ENCODE measurements around the gene USP48. TPM values are rescaled to one million over a fixed set of nuclear protein-coding genes. Genes with fewer than 3 reads are reported as not detected.
"Not testable (repeated sequence)": the region's sequence is repeated elsewhere in the genome, so short reads cannot be mapped to it uniquely, and the experiment has no call there.

The USP48 gene
- total RNA-seq, 1 experiment from 2014 or later, result 34.3 TPM

- DNase-seq (ENCODE audit: low read depth in 1 of 2, low spot score in 2 of 2), result no peak
- Histone ChIP-seq H3K4me3 (no peak overlapping the region), H3K27ac (no peak overlapping the region), H3K4me1 (replicated peaks) (peaks cover 11% of the 10 kb centered on the region), H3K9me3 (replicated peaks) (no peaks in the 10 kb centered on the region), H3K27me3 (replicated peaks) (no peaks in the 10 kb centered on the region), H3K36me3 (peaks cover 9% of the 10 kb centered on the region; the same call in 1 of the 2 replicates)
Observed at GRCh38 chr1:21774835-21775549, 8.0 kb downstream of the USP48 start.

- H3K27me3 ChIP-seq (replicated peaks), result no peaks in the 10 kb centered on the region
- no peak overlapping the region for H3K4me3 ChIP-seq
- DNase-seq (ENCODE audit: low read depth in 1 of 2, low spot score in 2 of 2), result no peak
- H3K4me1 ChIP-seq (replicated peaks), result peaks cover 11% of the 10 kb centered on the region
- peaks cover 9% of the 10 kb centered on the region; the same call in 1 of the 2 replicates for H3K36me3 ChIP-seq
- H3K27ac ChIP-seq, result no peak overlapping the region
- H3K9me3 ChIP-seq (replicated peaks), result no peaks in the 10 kb centered on the region
Observed at GRCh38 chr1:21773585-21773984, 9.4 kb downstream of the USP48 start.

- not testable (repeated sequence) for H3K27me3 ChIP-seq (replicated peaks); H3K4me3 ChIP-seq; DNase-seq (ENCODE audit: low read depth in 1 of 2, low spot score in 2 of 2); H3K27ac ChIP-seq; H3K36me3 ChIP-seq; H3K9me3 ChIP-seq (replicated peaks)
- peaks cover 11% of the 10 kb centered on the region for H3K4me1 ChIP-seq (replicated peaks)
Observed at GRCh38 chr1:21771672-21772071, 11.3 kb downstream of the USP48 start.

- not testable (repeated sequence) for H3K9me3 ChIP-seq (replicated peaks); H3K4me3 ChIP-seq; H3K4me1 ChIP-seq (replicated peaks); DNase-seq (ENCODE audit: low read depth in 1 of 2, low spot score in 2 of 2); H3K27ac ChIP-seq; H3K27me3 ChIP-seq (replicated peaks); H3K36me3 ChIP-seq
Observed at GRCh38 chr1:21770602-21771001, 12.3 kb downstream of the USP48 start.

GRCh38 chr1:21770201-21770600 lies 12.7 kb downstream of the USP48 start:
- no peak overlapping the region for H3K27ac ChIP-seq

GRCh38 chr1:21767106-21767505 lies 15.8 kb downstream of the USP48 start:
- not testable (repeated sequence) for H3K27me3 ChIP-seq (replicated peaks); H3K9me3 ChIP-seq (replicated peaks); H3K36me3 ChIP-seq; H3K4me3 ChIP-seq; H3K27ac ChIP-seq
- DNase-seq (ENCODE audit: low read depth in 1 of 2, low spot score in 2 of 2), result peak in 1 of 2 experiments; percentile 19
- peaks cover 18% of the 10 kb centered on the region for H3K4me1 ChIP-seq (replicated peaks)

More at GRCh38 chr1:21770201-21770600, 12.7 kb downstream of the USP48 start:
- Histone ChIP-seq H3K4me1 (replicated peaks) (peaks cover 6% of the 10 kb centered on the region), H3K27me3 (replicated peaks) (no peaks in the 10 kb centered on the region), H3K36me3 (peaks cover 6% of the 10 kb centered on the region; the same call in 1 of the 2 replicates), H3K4me3 (no peak overlapping the region), H3K9me3 (replicated peaks) (no peaks in the 10 kb centered on the region)
- no peak for DNase-seq (ENCODE audit: low read depth in 1 of 2, low spot score in 2 of 2)

- Histone ChIP-seq H3K27me3 (replicated peaks) (no peaks in the 10 kb centered on the region), H3K4me3 (no peak overlapping the region), H3K27ac (no peak overlapping the region), H3K36me3 (0 out of 2 replicates have a peak, but pooled peaks cover 10% of the 10 kb centered on the region), H3K4me1 (replicated peaks) (peaks cover 18% of the 10 kb centered on the region), H3K9me3 (replicated peaks) (no peaks in the 10 kb centered on the region)
- no peak for DNase-seq (ENCODE audit: low read depth in 1 of 2, low spot score in 2 of 2)
Observed at GRCh38 chr1:21766210-21766609, 16.7 kb downstream of the USP48 start.

GRCh38 chr1:21764615-21765423 lies 18.1 kb downstream of the USP48 start:
- Histone ChIP-seq H3K27me3 (replicated peaks) (no peaks in the 10 kb centered on the region), H3K36me3 (0 out of 2 replicates have a peak, but pooled peaks cover 6% of the 10 kb centered on the region), H3K27ac (peak overlapping the region; percentile 39), H3K4me1 (replicated peaks) (peaks cover 18% of the 10 kb centered on the region), H3K4me3 (no peak overlapping the region), H3K9me3 (replicated peaks) (no peaks in the 10 kb centered on the region)
- DNase-seq (ENCODE audit: low read depth in 1 of 2, low spot score in 2 of 2), result peak; percentile 88 to 89

GRCh38 chr1:21763694-21764419 lies 19.1 kb downstream of the USP48 start:
- H3K4me3 ChIP-seq, result no peak overlapping the region
- H3K27me3 ChIP-seq (replicated peaks), result no peaks in the 10 kb centered on the region
- H3K27ac ChIP-seq, result no peak overlapping the region
- no peak for DNase-seq (ENCODE audit: low read depth in 1 of 2, low spot score in 2 of 2)
- no peaks in the 10 kb centered on the region for H3K9me3 ChIP-seq (replicated peaks)
- H3K36me3 ChIP-seq, result 0 out of 2 replicates have a peak, but pooled peaks cover 6% of the 10 kb centered on the region
- peaks cover 18% of the 10 kb centered on the region for H3K4me1 ChIP-seq (replicated peaks)

- Histone ChIP-seq H3K36me3 (0 out of 2 replicates have a peak, but pooled peaks cover 6% of the 10 kb centered on the region), H3K4me1 (replicated peaks) (peaks cover 18% of the 10 kb centered on the region), H3K4me3 (no peak overlapping the region), H3K27me3 (replicated peaks) (no peaks in the 10 kb centered on the region), H3K27ac (no peak overlapping the region), H3K9me3 (replicated peaks) (no peaks in the 10 kb centered on the region)
- DNase-seq (ENCODE audit: low read depth in 1 of 2, low spot score in 2 of 2), result peak in 1 of 2 experiments; percentile 36
Observed at GRCh38 chr1:21763236-21763635, 19.7 kb downstream of the USP48 start.

- Histone ChIP-seq H3K9me3 (replicated peaks) (no peaks in the 10 kb centered on the region), H3K36me3 (0 out of 2 replicates have a peak, but pooled peaks cover 6% of the 10 kb centered on the region), H3K27me3 (replicated peaks) (no peaks in the 10 kb centered on the region), H3K27ac (no peak overlapping the region), H3K4me1 (replicated peaks) (peaks cover 18% of the 10 kb centered on the region), H3K4me3 (no peak overlapping the region)
- DNase-seq (ENCODE audit: low read depth in 1 of 2, low spot score in 2 of 2), result peak in 1 of 2 experiments; percentile 8
Observed at GRCh38 chr1:21762022-21762404, 20.9 kb downstream of the USP48 start.

GRCh38 chr1:21761052-21761451 lies 21.9 kb downstream of the USP48 start:
- no peaks in the 10 kb centered on the region for H3K9me3 ChIP-seq (replicated peaks)
- no peak overlapping the region for H3K4me3 ChIP-seq
- H3K27me3 ChIP-seq (replicated peaks), result no peaks in the 10 kb centered on the region
- H3K36me3 ChIP-seq, result peaks cover 11% of the 10 kb centered on the region; the same call in 1 of the 2 replicates
- H3K27ac ChIP-seq, result no peak overlapping the region
- DNase-seq (ENCODE audit: low read depth in 1 of 2, low spot score in 2 of 2), result peak in 1 of 2 experiments; percentile 4
- peaks cover 18% of the 10 kb centered on the region for H3K4me1 ChIP-seq (replicated peaks)

- no peaks in the 10 kb centered on the region for H3K27me3 ChIP-seq (replicated peaks)
- H3K27ac ChIP-seq, result no peak overlapping the region
- no peak for DNase-seq (ENCODE audit: low read depth in 1 of 2, low spot score in 2 of 2)
- H3K9me3 ChIP-seq (replicated peaks), result no peaks in the 10 kb centered on the region
- H3K36me3 ChIP-seq, result peaks cover 22% of the 10 kb centered on the region
- peaks cover 10% of the 10 kb centered on the region for H3K4me1 ChIP-seq (replicated peaks)
- no peak overlapping the region for H3K4me3 ChIP-seq
Observed at GRCh38 chr1:21759818-21760217, 23.1 kb downstream of the USP48 start.

All from SJSA1 (cell line).